ENCODE results near the gene PILRB.

The PILRB gene

DNA sequence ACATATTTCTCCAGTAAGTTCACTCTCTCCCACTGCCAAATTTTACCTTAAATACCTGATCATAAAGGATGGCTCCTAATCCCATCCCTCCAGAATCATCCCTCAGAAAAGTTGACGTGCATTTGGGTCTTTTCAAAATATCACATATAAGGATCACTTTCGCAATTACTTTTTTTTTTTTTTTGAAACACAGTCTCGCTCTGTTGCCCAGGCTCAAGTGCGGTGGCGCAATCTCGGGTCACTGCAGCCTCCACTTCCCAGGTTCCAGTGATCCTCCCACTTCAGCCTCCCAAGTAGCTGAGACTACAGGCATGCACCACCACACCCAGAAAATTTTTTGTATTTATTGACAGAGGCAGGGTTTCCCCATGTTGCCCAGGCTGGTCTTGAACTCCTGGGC lies 53.2 kb downstream of the PILRB start:
- DNase-seq, result no peak

- no peak for DNase-seq
Measured at GRCh38 chr7:100413346-100413745, 55.4 kb downstream of the PILRB start.

- DNase-seq, result no peak
Measured at GRCh38 chr7:100413889-100414288, 56.0 kb downstream of the PILRB start.

DNA sequence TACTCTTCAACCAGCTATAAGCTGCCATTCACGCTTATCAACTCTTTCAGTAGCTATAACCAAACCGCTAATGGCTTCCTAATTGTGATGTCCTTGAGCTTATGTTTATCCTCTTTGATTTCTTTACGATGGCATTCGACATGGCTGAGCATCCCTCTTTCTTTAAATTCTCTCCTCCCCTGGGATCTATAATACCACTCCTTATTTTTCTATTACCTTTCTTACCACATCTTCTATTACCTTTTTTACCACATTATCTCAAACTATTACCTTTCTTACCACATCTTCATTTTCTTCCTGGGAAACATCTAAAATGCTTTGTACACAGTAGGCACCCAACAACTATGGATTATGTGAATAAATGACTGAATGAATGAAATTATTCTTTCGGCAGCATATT lies 57.5 kb downstream of the PILRB start:
- no peak for DNase-seq
